GM12878 (cell line): ENCODE measurements around the gene TRA2B. TPM values are rescaled to one million over a fixed set of nuclear protein-coding genes. Genes with fewer than 3 reads are reported as not detected.
A peak's percentile ranks its signal among the peaks of the same experiment; 100 is the strongest.
"Not testable (repeated sequence)": the region's sequence is repeated elsewhere in the genome, so short reads cannot be mapped to it uniquely, and the experiment has no call there.

Source experiments
- ATAC-seq: fragments of 200-7000 bp; cut with Tn5 transposase; 3 replicates; pipeline ENCODE4 v1.9.1; 2020; ENCODE audit warnings: mild to moderate bottlenecking, moderate library complexity
- BruUV-seq: library from RNA; stranded (reverse); fragments of 400-500 nt; replicated peaks from 2 replicates; lab custom pipeline; 2021; lab: Mats Ljungman, UMichigan
- CTCF ChIA-PET: fragments of 300-600 bp; sonication (Branson Sonifier 250); formaldehyde crosslinking; extraction: SDS; loops from one replicate; lab custom pipeline; 2021; ENCODE audit warnings: inconsistent platforms; lab: Yijun Ruan, JAX
- POLR2A ChIA-PET: fragments of 350-600 bp; formaldehyde crosslinking; extraction: SDS; loops from one replicate; lab custom pipeline; 2021; ENCODE audit warnings: inconsistent platforms; lab: Charles Lee
- RAD21 ChIA-PET: fragments of 300-600 bp; sonication (Branson Sonifier 250); formaldehyde crosslinking; loops from one replicate; lab custom pipeline; 2023; ENCODE audit warnings: antibody characterized with exemption; ENCODE audit not compliant: unreplicated experiment; lab: Charles Lee
- SMC1A ChIA-PET: fragments of 300-600 bp; sonication (Branson Sonifier 250); formaldehyde crosslinking; loops from one replicate; lab custom pipeline; 2023; ENCODE audit not compliant: unreplicated experiment, uncharacterized antibody; lab: Charles Lee
- DNase-seq: peaks from one replicate; pipeline ENCODE4 v3.0.0-alpha.2; 2011; ENCODE audit warnings: low read depth, low spot score
- FAIRE-seq: peaks from 3 replicates; lab custom pipeline; 2011; peaks lifted over from hg19 to GRCh38; lab: Jason Lieb, UNC
- H2AFZ ChIP-seq: 2 replicates; pipeline ENCODE4 v1.6.0; 2011; ENCODE audit warnings: low read depth, low read length, control low read depth; ENCODE audit not compliant: control insufficient read depth
- H3K27ac ChIP-seq: 2 replicates; pipeline ENCODE4 v1.5.1; 2011; ENCODE audit warnings: control low read depth; ENCODE audit not compliant: control insufficient read depth, insufficient read depth
- H3K27me3 ChIP-seq, 2 experiments: replicated peaks in 1 of 2; 2 replicates each; pipeline versions ENCODE4 v1.6.0 to v1.6.1; 2011; ENCODE audit warnings: low read length in 1 of 2; ENCODE audit not compliant: control insufficient read depth in 2 of 2, insufficient read depth in 2 of 2
- H3K36me3 ChIP-seq, 2 experiments: 2 replicates each; pipeline ENCODE4 v1.5.1; 2011; ENCODE audit warnings: low read length in 1 of 2; ENCODE audit not compliant: control insufficient read depth in 2 of 2, insufficient read depth in 2 of 2
- H3K4me1 ChIP-seq: 2 replicates; pipeline ENCODE4 v1.6.1; 2011; ENCODE audit warnings: mild to moderate bottlenecking, low read length, moderate library complexity, mixed read lengths; ENCODE audit not compliant: control insufficient read depth, insufficient read depth
- H3K4me2 ChIP-seq: 2 replicates; pipeline ENCODE4 v1.6.0; 2011; ENCODE audit warnings: control low read depth; ENCODE audit not compliant: control insufficient read depth, insufficient read depth
- H3K4me3 ChIP-seq: fragments of 200-600 bp; sonication (generic); 2 replicates; pipeline ENCODE4 v1.5.1; 2016
- H3K79me2 ChIP-seq: 2 replicates; pipeline ENCODE4 v1.6.0; 2011; ENCODE audit warnings: low read length; ENCODE audit not compliant: control insufficient read depth, insufficient read depth
- H3K9ac ChIP-seq: 2 replicates; pipeline ENCODE4 v1.8.0; 2011; ENCODE audit warnings: low read length, control low read depth, mixed read lengths; ENCODE audit not compliant: control insufficient read depth, insufficient read depth
- H3K9me3 ChIP-seq: replicated peaks from 3 replicates; pipeline ENCODE4 v1.5.1; 2011; ENCODE audit warnings: mild to moderate bottlenecking, low read length; ENCODE audit not compliant: control insufficient read depth, insufficient read depth
- H4K20me1 ChIP-seq: 2 replicates; pipeline ENCODE4 v1.6.0; 2011; ENCODE audit not compliant: control insufficient read depth, insufficient read depth
- MTA3 ChIP-seq: IDR thresholded peaks from 2 replicates; pipeline ENCODE4 v1.6.1; 2012; ENCODE audit warnings: low read length, inconsistent platforms, borderline replicate concordance
- WGBS: methylation state at CpG from one replicate; pipeline ENCODE4 v1.1.6; 2016; ENCODE audit warnings: low lambda C conversion rate; ENCODE audit not compliant: insufficient replicate concordance, insufficient coverage; ENCODE audit errors: missing lambda C conversion rate; 5-methylcytosine and 5-hydroxymethylcytosine counted together
- in situ Hi-C: fragments of 300-500 bp; cut with MboI; formaldehyde crosslinking; loops from 9 replicates; pipeline ENCODE4 v1.14.3; 2018; ENCODE audit warnings: mixed read lengths
- intact Hi-C: fragments of 100-400 bp; cut with micrococcal nuclease; formaldehyde crosslinking; loops from one replicate; pipeline ENCODE4 v1.14.2; 2022; ENCODE audit not compliant: unreplicated experiment
- polyA plus RNA-seq, 11 experiments: library from polyadenylated mRNA; depleted of rRNA in 4 of 11; unstranded in 6 of 11; stranded (reverse) in 5 of 11; fragments of >200 nt; fragmentation: Nextera tagmentation in 4 of 11; fragmentation: Illumina TruSeq in 1 of 11; extraction: Ambion mirVana in 4 of 11; extraction: Trizol in 1 of 11; gene quantifications; 1 replicate in 1 of 11; 2 replicates in 10 of 11; pipeline versions ENCODE4 v1.2.1 to v1.2.3, GENCODE V29; 2011 to 2016; ENCODE audit warnings: inconsistent platforms in 2 of 11, missing spikeins in 2 of 11, low read depth in 1 of 11
- total RNA-seq, 4 experiments: library from RNA; depleted of rRNA in 3 of 4; stranded (reverse); fragments of >200 nt in 3 of 4; fragmentation: Illumina TruSeq in 1 of 4; extraction: Trizol in 1 of 4; gene quantifications; 2 replicates each; pipeline versions ENCODE4 v1.2.1 to v1.2.3, GENCODE V29; 2013 to 2021

The TRA2B gene
- total and polyA plus RNA-seq, 10 of the 15 experiments (the other 5 are each of a cell fraction or from before 2014, with no cell fraction given): 130 to 317 (median 278) TPM

DNA sequence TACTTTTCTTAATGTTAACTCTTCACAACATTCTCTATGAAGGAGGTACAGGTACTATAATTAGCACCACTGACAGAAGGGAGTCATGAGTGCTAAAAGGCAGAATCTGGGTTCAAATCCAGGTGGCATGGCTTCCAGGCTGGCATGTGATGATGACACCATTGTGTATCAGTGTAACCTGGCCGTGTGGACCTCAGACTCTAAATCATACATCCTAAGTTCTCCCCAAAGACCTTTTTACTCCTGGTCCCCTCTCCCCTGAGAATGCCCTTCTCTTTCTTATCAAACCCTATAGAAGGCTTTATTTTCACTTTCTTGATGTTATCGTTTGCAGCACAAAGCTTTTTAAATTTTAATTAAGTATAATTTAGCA lies 26.8 kb downstream of the TRA2B start:
- FAIRE-seq, intact Hi-C loops, H3K4me3 ChIP-seq, in situ Hi-C loops, BruUV-seq, H2AFZ ChIP-seq, H3K9me3 ChIP-seq, H3K27me3 ChIP-seq, H3K79me2 ChIP-seq, H4K20me1 ChIP-seq, H3K4me1 ChIP-seq, H3K9ac ChIP-seq, H3K27ac ChIP-seq, DNase-seq, H3K4me2 ChIP-seq: not testable (repeated sequence)
- POLR2A ChIA-PET: interaction anchor here (1.7 kb wide), 1 partner anchor 10 kb away, joined by 5 read pairs; no protein-coding TSS in a partner anchor
- SMC1A ChIA-PET: interaction anchor here (3.0 kb wide), 1 partner anchor 16 kb away, joined by 9 read pairs; no protein-coding TSS in a partner anchor
- RAD21 ChIA-PET: interaction anchor here (0.6 kb wide), 1 partner anchor 80 kb away, joined by 6 read pairs; no protein-coding TSS in a partner anchor
- peaks cover 1 to 19% of the 10 kb centered on the region in 2 experiments for H3K36me3 ChIP-seq
- ATAC-seq: peak; percentile 2; the same call in 2 of the 3 replicates
- CTCF ChIA-PET: interaction anchor here (5.0 kb wide), 1 partner anchor 32 kb away, joined by 32 read pairs; no protein-coding TSS in a partner anchor
- WGBS: 2% methylated on average over 2 of the region's 2 CpGs

DNA sequence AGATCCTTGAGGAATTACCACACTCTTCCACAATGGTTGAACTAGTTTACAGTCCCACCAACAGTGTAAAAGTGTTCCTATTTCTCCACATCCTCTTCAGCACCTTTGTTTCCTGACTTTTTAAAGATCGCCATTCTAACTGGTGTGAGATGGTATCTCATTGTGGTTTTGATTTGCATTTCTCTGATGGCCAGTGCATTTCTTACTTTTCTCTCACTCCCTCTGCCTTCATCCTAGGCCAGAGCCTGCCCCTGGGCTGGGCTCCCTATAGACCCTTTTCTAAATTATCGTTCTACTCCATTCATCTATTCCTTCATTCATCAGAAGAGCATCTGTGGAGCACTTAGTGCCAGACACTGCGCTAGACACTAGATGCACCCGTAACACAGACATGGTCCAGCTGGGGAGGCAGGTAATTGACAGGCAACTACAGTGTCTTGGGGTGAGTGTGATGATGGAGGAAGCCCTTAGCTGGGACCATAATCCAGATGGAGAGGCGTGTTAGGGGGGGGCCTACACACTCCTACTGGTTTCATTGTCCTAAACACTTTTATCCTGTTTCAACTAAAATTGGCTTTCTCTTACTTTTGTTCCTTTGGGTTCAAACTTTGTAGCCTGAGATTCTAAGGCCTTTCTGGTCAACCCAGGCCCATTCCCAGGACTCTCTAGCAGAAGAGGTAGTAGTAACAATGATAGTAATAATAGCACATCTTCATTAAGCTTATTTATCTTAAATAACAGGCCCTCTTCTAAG lies 27.3 kb downstream of the TRA2B start:
- BruUV-seq, DNase-seq, H3K4me3 ChIP-seq, H3K27me3 ChIP-seq, H3K27ac ChIP-seq, H3K9ac ChIP-seq, H3K4me1 ChIP-seq, H2AFZ ChIP-seq, H3K4me2 ChIP-seq, H3K9me3 ChIP-seq, H3K79me2 ChIP-seq, intact Hi-C loops, POLR2A ChIA-PET, H4K20me1 ChIP-seq, in situ Hi-C loops: not testable (repeated sequence)
- ChIA-PET CTCF (interaction anchor here (1.8 to 5.0 kb wide), 2 partner anchors 33 kb away, joined by 4 to 32 read pairs; no protein-coding TSS in a partner anchor), RAD21 (interaction anchor here (0.6 kb wide), 1 partner anchor 81 kb away, joined by 6 read pairs; no protein-coding TSS in a partner anchor), SMC1A (interaction anchor here (3.0 kb wide), 1 partner anchor 17 kb away, joined by 9 read pairs; no protein-coding TSS in a partner anchor)
- H3K36me3 ChIP-seq: peaks cover 1 to 15% of the 10 kb centered on the region in 2 experiments
- 0 out of 2 replicates have a peak, but pooled peaks have one; percentile 39 for TF ChIP-seq MTA3
- FAIRE-seq (peak; percentile 84), ATAC-seq (peak; percentile 9)
- WGBS: 22% methylated on average over 3 of the region's 5 CpGs

DNA sequence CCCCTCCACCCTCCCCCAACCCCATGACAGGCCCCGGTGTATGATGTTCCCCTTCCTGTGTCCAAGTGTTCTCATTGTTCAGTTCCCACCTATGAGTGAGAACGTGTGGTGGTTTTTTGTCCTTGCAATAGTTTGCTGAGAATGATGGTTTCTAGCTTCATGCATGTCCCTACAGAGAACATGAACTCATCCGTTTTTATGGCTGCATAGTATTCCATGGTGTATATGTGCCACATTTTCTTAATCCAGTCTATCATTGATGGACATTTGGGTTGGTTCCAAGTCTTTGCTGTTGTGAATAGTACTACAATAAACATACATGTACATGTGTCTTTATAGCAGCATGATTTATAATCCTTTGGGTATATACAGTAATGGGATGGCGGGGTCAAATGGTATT lies 27.9 kb downstream of the TRA2B start:
- H3K79me2 ChIP-seq, intact Hi-C loops, H3K4me2 ChIP-seq, BruUV-seq, SMC1A ChIA-PET, H3K27me3 ChIP-seq, RAD21 ChIA-PET, H4K20me1 ChIP-seq, DNase-seq, POLR2A ChIA-PET, ATAC-seq, H3K4me3 ChIP-seq, H3K9ac ChIP-seq, FAIRE-seq, H3K27ac ChIP-seq, in situ Hi-C loops, H3K9me3 ChIP-seq, H2AFZ ChIP-seq, H3K4me1 ChIP-seq: not testable (repeated sequence)
- CTCF ChIA-PET: interaction anchor here (1.8 kb wide), 1 partner anchor 34 kb away, joined by 4 read pairs; no protein-coding TSS in a partner anchor
- 67% methylated on average over 3 of the region's 4 CpGs for WGBS
- peaks cover 1 to 15% of the 10 kb centered on the region in 2 experiments; a peak in 3 of 4 replicates for H3K36me3 ChIP-seq
